Transverse colon (tissue), 4 donors: Measurements from ENCODE around the gene SMARCC1. TPM values are rescaled to one million over a fixed set of nuclear protein-coding genes. Genes with fewer than 3 reads are reported as not detected.

Source experiments
- DNase-seq: peaks from one replicate; pipeline ENCODE4 v3.0.0-alpha.2; 2019
- H3K27ac ChIP-seq, 4 donors: fragments of 200-600 bp; sonication (generic); 2 replicates each; pipeline ENCODE4 v1.5.1; 2016 to 2018; ENCODE audit warnings: inconsistent platforms in 4 of 4
- H3K27me3 ChIP-seq: fragments of 200-600 bp; sonication (generic); 2 replicates; pipeline ENCODE4 v1.5.1; 2017; ENCODE audit warnings: inconsistent platforms
- H3K36me3 ChIP-seq, 4 donors: fragments of 200-600 bp; sonication (generic); 2 replicates each; pipeline ENCODE4 v1.5.1; 2017 to 2019; ENCODE audit warnings: inconsistent platforms in 4 of 4
- H3K4me1 ChIP-seq, 4 donors: fragments of 200-600 bp; sonication (generic); 2 replicates each; pipeline ENCODE4 v1.5.1; 2017 to 2020; ENCODE audit warnings: inconsistent platforms in 4 of 4
- H3K4me3 ChIP-seq, 4 donors: fragments of 200-600 bp; sonication (generic); 1 replicate in 1 of 4; 2 replicates in 3 of 4; pipeline versions ENCODE4 v1.5.1 to v1.6.1; 2017 to 2019; ENCODE audit warnings: inconsistent platforms in 4 of 4
- H3K9me3 ChIP-seq, 2 donors: fragments of 200-600 bp; sonication (generic); 2 replicates each; pipeline ENCODE4 v1.5.1; 2017 to 2019; ENCODE audit warnings: inconsistent platforms in 2 of 2
- CTCF ChIP-seq, 5 experiments: fragments of 200-600 bp in 3 of 5; fragments of 450-650 bp in 2 of 5; sonication (generic) in 3 of 5; IDR thresholded peaks; 1 replicate in 2 of 5; 2 replicates in 3 of 5; pipeline ENCODE4 v1.5.1; 2016 to 2017; ENCODE audit warnings: antibody characterized with exemption in 5 of 5, inconsistent platforms in 3 of 5, mild to moderate bottlenecking in 2 of 5, moderate library complexity in 1 of 5
- EP300 ChIP-seq: sonication (generic); formaldehyde crosslinking; IDR thresholded peaks from one replicate; pipeline ENCODE4 v1.6.1; 2017; ENCODE audit warnings: antibody characterized with exemption, low read depth
- POLR2A ChIP-seq: fragments of 450-650 bp; IDR thresholded peaks from one replicate; pipeline ENCODE4 v1.6.1; 2016; ENCODE audit warnings: antibody characterized with exemption, mild to moderate bottlenecking, moderate library complexity
- POLR2AphosphoS5 ChIP-seq, 3 donors: sonication (generic); formaldehyde crosslinking; IDR thresholded peaks; one replicate each; pipeline ENCODE4 v1.6.1; 2016; ENCODE audit warnings: antibody characterized with exemption in 3 of 3
- WGBS, 2 donors: methylation state at CpG; one replicate each; pipeline ENCODE4 v1.1.5; 2018; ENCODE audit warnings: low coverage in 1 of 2; 5-methylcytosine and 5-hydroxymethylcytosine counted together
- in situ Hi-C, 4 donors: fragments of 200-750 bp; cut with MboI; loops; one replicate each; pipeline versions ENCODE4 v1.15.0 to v1.15.1; 2017; ENCODE audit warnings: low sequenced_read_pairs in 3 of 4, low pct_ligation_motif_present in 1 of 4, low pct_unique_long_range_greater_than_20kb in 1 of 4
- intact Hi-C: fragments of 100-400 bp; cut with DNase I; formaldehyde crosslinking; loops from one replicate; pipeline ENCODE4 v1.15.1; 2023; ENCODE audit warnings: low total_unique reads
- total RNA-seq, 4 donors: library from RNA; depleted of rRNA; stranded (reverse); fragments of >200 nt; gene quantifications; one replicate each; pipeline ENCODE4 v1.1.0, GENCODE V29; 2016

The SMARCC1 gene
- total RNA-seq, 4 donors from 2014 or later = 21.3 to 70.8 (median 45.0) TPM

DNA sequence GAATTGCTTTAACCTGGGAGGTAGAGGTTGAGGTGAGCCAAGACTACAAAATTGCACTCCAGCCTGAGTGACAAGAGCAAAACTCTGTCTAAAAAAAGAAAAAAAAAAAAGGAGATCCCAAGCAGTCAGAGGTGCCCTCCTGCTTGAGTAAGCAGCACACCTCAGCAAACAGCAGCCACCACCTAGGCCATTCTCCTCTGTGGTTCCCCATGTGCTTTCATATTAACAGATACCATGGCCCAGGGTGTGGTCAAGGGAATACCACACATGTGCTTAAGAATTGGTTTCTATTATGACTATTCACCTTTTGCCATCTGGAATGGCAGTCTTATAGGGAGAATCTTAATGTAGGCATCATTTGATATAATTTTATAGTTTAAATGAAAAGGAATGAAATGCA lies 178.4 kb downstream of the SMARCC1 start:
- in situ Hi-C loops = no loop called here

GRCh38 chr3:47601281-47601680 lies 180.4 kb downstream of the SMARCC1 start:
- Histone ChIP-seq H3K4me1 (peaks cover 5 to 21% (median 16%) of the 10 kb centered on the region in 4 donors), H3K9me3 (no peaks in the 10 kb centered on the region), H3K36me3 (no peaks in the 10 kb centered on the region), H3K4me3 (no peak overlapping the region), H3K27me3 (no peaks in the 10 kb centered on the region), H3K27ac (no peak overlapping the region)
- intact Hi-C loops (no loop called here), in situ Hi-C loops (no loop called here)
- DNase-seq = no peak
- WGBS, 2 donors = 95 to 97% methylated on average over 3 of the region's 3 CpGs
- TF ChIP-seq POLR2A (no peak), EP300 (no peak), POLR2AphosphoS5 (IDR thresholded peaks at IDR 0.05) (no peak), CTCF (IDR thresholded peaks at IDR 0.05) (no peak)

More for the DNA sequence above, 178.4 kb downstream of the SMARCC1 start:
- Histone ChIP-seq H3K27me3 (no peaks in the 10 kb centered on the region), H3K36me3 (no peaks in the 10 kb centered on the region), H3K4me3 (no peak overlapping the region), H3K9me3 (no peaks in the 10 kb centered on the region), H3K4me1 (peaks cover 5 to 38% (median 31%) of the 10 kb centered on the region in 4 donors), H3K27ac (no peak overlapping the region)
- DNase-seq = no peak
- TF ChIP-seq POLR2AphosphoS5 (IDR thresholded peaks at IDR 0.05) (no peak), POLR2A (no peak), EP300 (no peak), CTCF (IDR thresholded peaks at IDR 0.05) (no peak)
- intact Hi-C loops = no loop called here

DNA sequence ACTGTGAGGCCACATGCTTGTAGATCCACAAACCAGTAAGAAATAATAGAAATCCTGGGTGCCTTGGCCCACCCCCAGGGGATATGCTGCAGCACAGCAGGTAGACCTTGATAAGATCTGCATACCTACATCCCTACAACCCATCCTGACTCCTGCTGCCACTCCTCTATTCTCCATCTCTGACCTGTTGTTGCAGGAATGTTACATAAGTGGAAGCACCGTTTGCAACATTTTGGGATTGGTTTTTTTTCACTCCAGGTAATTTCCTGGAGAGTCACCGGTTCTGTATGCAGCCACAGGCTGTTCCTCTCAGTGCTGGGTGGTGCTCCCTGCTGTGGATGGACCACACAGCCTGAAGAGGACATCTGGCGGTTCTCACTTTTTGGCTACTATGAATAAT lies 186.9 kb downstream of the SMARCC1 start:
- Histone ChIP-seq H3K9me3 (no peaks in the 10 kb centered on the region), H3K27ac (no peak overlapping the region), H3K4me1 (no peaks in the 10 kb centered on the region), H3K36me3 (peaks cover 0 to 3% (median under 1%) of the 10 kb centered on the region in 4 donors), H3K27me3 (no peaks in the 10 kb centered on the region), H3K4me3 (no peak overlapping the region)
- in situ Hi-C loops = no loop called here
- 76% methylated on average over 3 of the region's 3 CpGs; no CpG with 5 or more reads in 1 of the 2 donors for WGBS, 2 donors
- TF ChIP-seq EP300 = no peak
- no peak for TF ChIP-seq CTCF (IDR thresholded peaks at IDR 0.05)
- no peak for TF ChIP-seq POLR2A
- TF ChIP-seq POLR2AphosphoS5 (IDR thresholded peaks at IDR 0.05) = no peak
- intact Hi-C loops = no loop called here
- DNase-seq = no peak

- no peak overlapping the region for H3K27ac ChIP-seq
- in situ Hi-C loops (no loop called here), intact Hi-C loops (no loop called here)
- H3K4me1 ChIP-seq = no peaks in the 10 kb centered on the region
- H3K4me3 ChIP-seq = no peak overlapping the region
- peaks cover 0 to 11% (median 4%) of the 10 kb centered on the region in 4 donors for H3K36me3 ChIP-seq
- DNase-seq = no peak
- WGBS, 2 donors = 83 to 88% methylated on average over 4 of the region's 4 CpGs
- TF ChIP-seq POLR2AphosphoS5 (IDR thresholded peaks at IDR 0.05) = no peak
- no peak for TF ChIP-seq POLR2A
- no peak for TF ChIP-seq EP300
- no peak for TF ChIP-seq CTCF (IDR thresholded peaks at IDR 0.05)
- H3K9me3 ChIP-seq = no peaks in the 10 kb centered on the region
- no peaks in the 10 kb centered on the region for H3K27me3 ChIP-seq
Observed at GRCh38 chr3:47592066-47592795, 189.5 kb downstream of the SMARCC1 start.
